Measurements from ENCODE around the gene ZBTB20. TPM values are rescaled to one million over a fixed set of nuclear protein-coding genes. Genes with fewer than 3 reads are reported as not detected.

ZBTB20 gene
- total and polyA plus RNA-seq, 10 of the 15 experiments (the other 5 are each of a cell fraction or from before 2014, with no cell fraction given): 0.20 to 5.5 (median 2.2) TPM

DNA sequence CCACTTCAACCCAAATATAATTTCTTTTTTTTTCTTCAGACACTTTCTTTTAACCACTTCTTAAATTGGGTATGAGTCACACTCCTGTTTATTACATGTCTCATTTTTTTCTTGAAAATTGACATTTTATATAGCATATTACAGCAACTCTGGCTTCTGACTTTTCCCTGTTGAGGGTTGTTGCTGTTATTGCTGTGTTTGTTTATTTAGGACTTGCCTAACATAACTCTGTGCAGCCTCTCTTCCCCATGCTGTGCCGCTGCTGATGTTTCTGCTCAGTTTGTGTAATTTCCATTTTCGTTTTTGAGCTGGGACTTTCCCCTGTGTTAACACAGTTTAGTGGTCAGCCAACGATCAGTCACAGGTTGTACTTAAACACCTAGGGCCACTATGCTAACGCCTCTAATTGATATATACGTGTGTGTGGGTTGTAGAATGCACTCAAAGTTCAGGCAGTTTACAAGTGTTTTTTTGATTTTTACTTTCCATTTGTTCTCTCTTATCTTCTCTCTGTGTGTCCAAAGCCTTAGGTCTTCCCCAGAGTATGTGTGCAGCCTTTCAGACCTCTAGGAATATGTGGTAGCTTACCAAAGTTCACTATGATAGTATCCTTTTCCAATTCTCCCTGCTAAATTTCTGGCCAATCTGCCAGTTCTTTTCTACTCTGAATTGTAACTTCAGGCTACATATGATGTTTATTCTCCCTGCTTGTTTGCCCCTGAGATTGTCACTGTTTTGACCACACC lies 337.2 kb downstream of the ZBTB20 start (continued):
- TF ChIP-seq CREM (IDR thresholded peaks at IDR 0.05; ENCODE audit: low read depth): peak; percentile 76
- no peak for TF ChIP-seq RAD21 (IDR thresholded peaks at IDR 0.05; ENCODE audit: insufficient read depth, low read depth, low read length)
- TF ChIP-seq KLF5 (IDR thresholded peaks at IDR 0.05; ENCODE audit: partially characterized antibody): no peak
- TF ChIP-seq RUNX3 (IDR thresholded peaks at IDR 0.05; ENCODE audit: low read length): peak; percentile 91
- no peak for TF ChIP-seq ZNF274 (IDR thresholded peaks at IDR 0.05; ENCODE audit: insufficient read depth, insufficient read length)
- TF ChIP-seq GABPA (IDR thresholded peaks at IDR 0.05; ENCODE audit: low read depth): no peak
- no peak for TF ChIP-seq RB1 (IDR thresholded peaks at IDR 0.05; ENCODE audit: borderline replicate concordance)
- no peak for TF ChIP-seq WRNIP1 (IDR thresholded peaks at IDR 0.05; ENCODE audit: borderline replicate concordance, low read depth, low read length)
- no peak for TF ChIP-seq CREB1 (IDR thresholded peaks at IDR 0.05; ENCODE audit: low read depth)
- TF ChIP-seq BHLHE40 (IDR thresholded peaks at IDR 0.05; ENCODE audit: borderline replicate concordance in 1 of 2, low read depth in 2 of 2, low read length in 1 of 2): peak in 1 of 2 experiments; percentile 42; a peak in 1 of 4 replicates
- TF ChIP-seq HDAC6 (IDR thresholded peaks at IDR 0.05; ENCODE audit: unreplicated experiment): no peak
- peak; percentile 53; the same call in 1 of the 2 replicates for TF ChIP-seq BMI1 (IDR thresholded peaks at IDR 0.05; ENCODE audit: borderline replicate concordance)
- TF ChIP-seq ESRRA (IDR thresholded peaks at IDR 0.05; ENCODE audit: low read length): no peak
- TF ChIP-seq BRCA1 (IDR thresholded peaks at IDR 0.05; ENCODE audit: low read depth, low read length): no peak
- TF ChIP-seq PML (IDR thresholded peaks at IDR 0.05; ENCODE audit: low read length): 0 out of 2 replicates have a peak, but pooled peaks have one; percentile 26
- TF ChIP-seq, protein P1, sequence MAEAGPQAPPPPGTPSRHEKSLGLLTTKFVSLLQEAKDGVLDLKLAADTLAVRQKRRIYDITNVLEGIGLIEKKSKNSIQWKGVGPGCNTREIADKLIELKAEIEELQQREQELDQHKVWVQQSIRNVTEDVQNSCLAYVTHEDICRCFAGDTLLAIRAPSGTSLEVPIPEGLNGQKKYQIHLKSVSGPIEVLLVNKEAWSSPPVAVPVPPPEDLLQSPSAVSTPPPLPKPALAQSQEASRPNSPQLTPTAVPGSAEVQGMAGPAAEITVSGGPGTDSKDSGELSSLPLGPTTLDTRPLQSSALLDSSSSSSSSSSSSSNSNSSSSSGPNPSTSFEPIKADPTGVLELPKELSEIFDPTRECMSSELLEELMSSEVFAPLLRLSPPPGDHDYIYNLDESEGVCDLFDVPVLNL (IDR thresholded peaks at IDR 0.05; ENCODE audit: low read depth, low read length): no peak
- peak; percentile 68; the same call in 1 of the 2 replicates for TF ChIP-seq FOXM1 (IDR thresholded peaks at IDR 0.05; ENCODE audit: low read depth, low read length)
- TF ChIP-seq TCF7 (IDR thresholded peaks at IDR 0.05; ENCODE audit: borderline replicate concordance): no peak
- TF ChIP-seq, protein P2, sequence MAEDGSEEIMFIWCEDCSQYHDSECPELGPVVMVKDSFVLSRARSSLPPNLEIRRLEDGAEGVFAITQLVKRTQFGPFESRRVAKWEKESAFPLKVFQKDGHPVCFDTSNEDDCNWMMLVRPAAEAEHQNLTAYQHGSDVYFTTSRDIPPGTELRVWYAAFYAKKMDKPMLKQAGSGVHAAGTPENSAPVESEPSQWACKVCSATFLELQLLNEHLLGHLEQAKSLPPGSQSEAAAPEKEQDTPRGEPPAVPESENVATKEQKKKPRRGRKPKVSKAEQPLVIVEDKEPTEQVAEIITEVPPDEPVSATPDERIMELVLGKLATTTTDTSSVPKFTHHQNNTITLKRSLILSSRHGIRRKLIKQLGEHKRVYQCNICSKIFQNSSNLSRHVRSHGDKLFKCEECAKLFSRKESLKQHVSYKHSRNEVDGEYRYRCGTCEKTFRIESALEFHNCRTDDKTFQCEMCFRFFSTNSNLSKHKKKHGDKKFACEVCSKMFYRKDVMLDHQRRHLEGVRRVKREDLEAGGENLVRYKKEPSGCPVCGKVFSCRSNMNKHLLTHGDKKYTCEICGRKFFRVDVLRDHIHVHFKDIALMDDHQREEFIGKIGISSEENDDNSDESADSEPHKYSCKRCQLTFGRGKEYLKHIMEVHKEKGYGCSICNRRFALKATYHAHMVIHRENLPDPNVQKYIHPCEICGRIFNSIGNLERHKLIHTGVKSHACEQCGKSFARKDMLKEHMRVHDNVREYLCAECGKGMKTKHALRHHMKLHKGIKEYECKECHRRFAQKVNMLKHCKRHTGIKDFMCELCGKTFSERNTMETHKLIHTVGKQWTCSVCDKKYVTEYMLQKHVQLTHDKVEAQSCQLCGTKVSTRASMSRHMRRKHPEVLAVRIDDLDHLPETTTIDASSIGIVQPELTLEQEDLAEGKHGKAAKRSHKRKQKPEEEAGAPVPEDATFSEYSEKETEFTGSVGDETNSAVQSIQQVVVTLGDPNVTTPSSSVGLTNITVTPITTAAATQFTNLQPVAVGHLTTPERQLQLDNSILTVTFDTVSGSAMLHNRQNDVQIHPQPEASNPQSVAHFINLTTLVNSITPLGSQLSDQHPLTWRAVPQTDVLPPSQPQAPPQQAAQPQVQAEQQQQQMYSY (CRISPR knock-in tag; IDR thresholded peaks at IDR 0.05): 0 out of 2 replicates have a peak, but pooled peaks have one; percentile 4
- TF ChIP-seq NFYA (IDR thresholded peaks at IDR 0.05; ENCODE audit: borderline replicate concordance, low read depth, low read length): no peak
- TF ChIP-seq ZNF217 (IDR thresholded peaks at IDR 0.05): no peak
- TF ChIP-seq PAX5 (IDR thresholded peaks at IDR 0.05; ENCODE audit: borderline replicate concordance, low read depth, low read length): peak; percentile 64; the same call in 1 of the 2 replicates
- TF ChIP-seq, protein P3, sequence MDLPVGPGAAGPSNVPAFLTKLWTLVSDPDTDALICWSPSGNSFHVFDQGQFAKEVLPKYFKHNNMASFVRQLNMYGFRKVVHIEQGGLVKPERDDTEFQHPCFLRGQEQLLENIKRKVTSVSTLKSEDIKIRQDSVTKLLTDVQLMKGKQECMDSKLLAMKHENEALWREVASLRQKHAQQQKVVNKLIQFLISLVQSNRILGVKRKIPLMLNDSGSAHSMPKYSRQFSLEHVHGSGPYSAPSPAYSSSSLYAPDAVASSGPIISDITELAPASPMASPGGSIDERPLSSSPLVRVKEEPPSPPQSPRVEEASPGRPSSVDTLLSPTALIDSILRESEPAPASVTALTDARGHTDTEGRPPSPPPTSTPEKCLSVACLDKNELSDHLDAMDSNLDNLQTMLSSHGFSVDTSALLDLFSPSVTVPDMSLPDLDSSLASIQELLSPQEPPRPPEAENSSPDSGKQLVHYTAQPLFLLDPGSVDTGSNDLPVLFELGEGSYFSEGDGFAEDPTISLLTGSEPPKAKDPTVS (IDR thresholded peaks at IDR 0.05; ENCODE audit: low read depth, low read length): no peak
- no peak for TF ChIP-seq HDAC2 (IDR thresholded peaks at IDR 0.05)
- TF ChIP-seq SMAD1 (IDR thresholded peaks at IDR 0.05; ENCODE audit: low read depth, partially characterized antibody): no peak
- 0 out of 2 replicates have a peak, but pooled peaks have one; percentile 74 for TF ChIP-seq CBX5 (IDR thresholded peaks at IDR 0.05; ENCODE audit: low read depth)
- no peak for TF ChIP-seq NR2C1 (IDR thresholded peaks at IDR 0.05)
